ENCODE measurements around the gene ABHD11.
"Not testable (repeated sequence)": the region's sequence is repeated elsewhere in the genome, so short reads cannot be mapped to it uniquely, and the experiment has no call there.

DNA sequence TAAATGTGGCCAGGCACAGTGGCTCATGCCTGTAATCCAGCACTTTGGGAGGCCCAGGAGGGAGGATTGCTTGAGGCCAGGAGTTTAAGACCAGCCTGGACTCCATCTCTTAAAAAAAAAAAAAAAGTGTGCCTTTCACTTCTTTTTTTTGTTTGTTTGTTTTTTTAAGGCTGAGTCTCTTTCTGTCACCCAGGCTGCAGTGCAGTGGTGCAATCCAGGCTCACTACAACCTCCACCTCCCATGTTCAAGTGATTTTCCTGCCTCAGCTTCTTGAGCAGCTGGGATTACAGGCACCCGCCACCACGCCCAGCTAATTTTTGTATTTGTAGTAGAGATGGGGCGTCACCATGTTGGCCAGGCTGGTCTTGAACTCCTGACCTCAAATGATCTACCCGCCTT, 16.4 kb downstream of the ABHD11 start:
- TF ChIP-seq, protein P1, sequence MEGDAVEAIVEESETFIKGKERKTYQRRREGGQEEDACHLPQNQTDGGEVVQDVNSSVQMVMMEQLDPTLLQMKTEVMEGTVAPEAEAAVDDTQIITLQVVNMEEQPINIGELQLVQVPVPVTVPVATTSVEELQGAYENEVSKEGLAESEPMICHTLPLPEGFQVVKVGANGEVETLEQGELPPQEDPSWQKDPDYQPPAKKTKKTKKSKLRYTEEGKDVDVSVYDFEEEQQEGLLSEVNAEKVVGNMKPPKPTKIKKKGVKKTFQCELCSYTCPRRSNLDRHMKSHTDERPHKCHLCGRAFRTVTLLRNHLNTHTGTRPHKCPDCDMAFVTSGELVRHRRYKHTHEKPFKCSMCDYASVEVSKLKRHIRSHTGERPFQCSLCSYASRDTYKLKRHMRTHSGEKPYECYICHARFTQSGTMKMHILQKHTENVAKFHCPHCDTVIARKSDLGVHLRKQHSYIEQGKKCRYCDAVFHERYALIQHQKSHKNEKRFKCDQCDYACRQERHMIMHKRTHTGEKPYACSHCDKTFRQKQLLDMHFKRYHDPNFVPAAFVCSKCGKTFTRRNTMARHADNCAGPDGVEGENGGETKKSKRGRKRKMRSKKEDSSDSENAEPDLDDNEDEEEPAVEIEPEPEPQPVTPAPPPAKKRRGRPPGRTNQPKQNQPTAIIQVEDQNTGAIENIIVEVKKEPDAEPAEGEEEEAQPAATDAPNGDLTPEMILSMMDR (IDR thresholded peaks at IDR 0.05) = not testable (repeated sequence)
- TF ChIP-seq POLR2AphosphoS5 (IDR thresholded peaks at IDR 0.05; ENCODE audit: insufficient read depth in 1 of 2, low read depth in 1 of 2); POLR2A (IDR thresholded peaks at IDR 0.05): not testable (repeated sequence)

All from vagina (tissue), 2 donors.